WTC11 (cell line): ENCODE results near the gene SLC38A1. TPM values are rescaled to one million over a fixed set of nuclear protein-coding genes. Genes with fewer than 3 reads are reported as not detected.

Experiments
- ATAC-seq: fragments of 200-7000 bp; cut with Tn5 transposase; 2 replicates; pipeline ENCODE4 v1.10.0; 2021; ENCODE audit warnings: mild to moderate bottlenecking, moderate library complexity
- CTCF ChIA-PET: fragments of 300-600 bp; sonication (Branson Sonifier 250); formaldehyde crosslinking; loops from one replicate; lab custom pipeline; 2021; ENCODE audit warnings: antibody characterized with exemption; lab: Charles Lee
- POLR2A ChIA-PET: fragments of 350-600 bp; sonication (Branson Sonifier 250); formaldehyde crosslinking; loops from one replicate; lab custom pipeline; 2021; ENCODE audit warnings: antibody characterized with exemption; lab: Charles Lee
- DNase-seq: peaks from one replicate; pipeline ENCODE4 v3.0.0; 2021; ENCODE audit warnings: low spot score
- H3K27ac Mint-ChIP-seq: 2 replicates; pipeline ENCODE4 v1.8.0; 2021; ENCODE audit warnings: mixed read lengths
- H3K27me3 Mint-ChIP-seq: 2 replicates; pipeline ENCODE4 v1.8.0; 2021; ENCODE audit warnings: low read depth, mild to moderate bottlenecking, moderate library complexity, mixed read lengths
- H3K36me3 Mint-ChIP-seq: 2 replicates; pipeline ENCODE4 v1.8.0; 2021; ENCODE audit warnings: mixed read lengths
- H3K4me1 Mint-ChIP-seq: 2 replicates; pipeline ENCODE4 v1.8.0; 2022; ENCODE audit warnings: mixed read lengths
- H3K4me3 Mint-ChIP-seq: 2 replicates; pipeline ENCODE4 v1.8.0; 2021; ENCODE audit warnings: mild to moderate bottlenecking, moderate library complexity, mixed read lengths
- H3K9me3 Mint-ChIP-seq: 2 replicates; pipeline ENCODE4 v1.8.0; 2021; ENCODE audit warnings: mixed read lengths
- MLX ChIP-seq: sonication (generic); formaldehyde crosslinking; IDR thresholded peaks from 2 replicates; pipeline ENCODE4 v1.8.1; 2023; ENCODE audit warnings: mild to moderate bottlenecking, missing genetic modification reagents, moderate library complexity
- STAT6 ChIP-seq: sonication (generic); formaldehyde crosslinking; conservative IDR thresholded peaks from 2 replicates; pipeline ENCODE4 v1.8.1; 2023; ENCODE audit warnings: mild to moderate bottlenecking, low read depth, missing genetic modification reagents, moderate library complexity
- total RNA-seq: library from RNA; stranded (reverse); gene quantifications from 3 replicates; pipeline ENCODE4 v1.2.3, GENCODE V29; 2021

SLC38A1 gene
- total RNA-seq, 1 experiment from 2014 or later, result 179 TPM

- H3K4me3 Mint-ChIP-seq, result no peak overlapping the region
- H3K9me3 Mint-ChIP-seq, result peaks cover 2% of the 10 kb centered on the region; the same call in 1 of the 2 replicates
- no peak overlapping the region for H3K27ac Mint-ChIP-seq
- no peak for ATAC-seq
- TF ChIP-seq MLX (CRISPR knock-in tag) (no peak), STAT6 (no peak)
- TF ChIP-seq, all 79 proteins: peak for 0
- no peaks in the 10 kb centered on the region for H3K36me3 Mint-ChIP-seq
- H3K27me3 Mint-ChIP-seq, result no peaks in the 10 kb centered on the region
- H3K4me1 Mint-ChIP-seq, result no peaks in the 10 kb centered on the region
- CTCF ChIA-PET, result no interaction called here
- POLR2A ChIA-PET, result no interaction called here
- no peak for DNase-seq
Measured at GRCh38 chr12:46133751-46134150, 135.1 kb downstream of the SLC38A1 start.

Other genes with a start within 250 kb of the SLC38A1 start
- 295 to 381 TPM (median 309 TPM) in 3 replicates for gene SLC38A2, start 103.7 kb upstream of the SLC38A1 start, total RNA-seq